Stimulated activated CD8-positive, alpha-beta memory T cell treated with anti-CD3 and anti-CD28 coated beads, Interleukin-7, amount 100 ng/mL, for 1 hour (primary cell): ENCODE measurements around the gene FUBP1.
"Not testable (repeated sequence)": the region's sequence is repeated elsewhere in the genome, so short reads cannot be mapped to it uniquely, and the experiment has no call there.

Experiments
- DNase-seq, 2 donors: peaks; one replicate each; pipeline ENCODE4 v3.0.0-alpha.2; 2020; ENCODE audit warnings: low read depth in 2 of 2

The FUBP1 gene

GRCh38 chr1:77942400-77943140 lies 36.3 kb downstream of the FUBP1 start:
- DNase-seq = no peak

DNA sequence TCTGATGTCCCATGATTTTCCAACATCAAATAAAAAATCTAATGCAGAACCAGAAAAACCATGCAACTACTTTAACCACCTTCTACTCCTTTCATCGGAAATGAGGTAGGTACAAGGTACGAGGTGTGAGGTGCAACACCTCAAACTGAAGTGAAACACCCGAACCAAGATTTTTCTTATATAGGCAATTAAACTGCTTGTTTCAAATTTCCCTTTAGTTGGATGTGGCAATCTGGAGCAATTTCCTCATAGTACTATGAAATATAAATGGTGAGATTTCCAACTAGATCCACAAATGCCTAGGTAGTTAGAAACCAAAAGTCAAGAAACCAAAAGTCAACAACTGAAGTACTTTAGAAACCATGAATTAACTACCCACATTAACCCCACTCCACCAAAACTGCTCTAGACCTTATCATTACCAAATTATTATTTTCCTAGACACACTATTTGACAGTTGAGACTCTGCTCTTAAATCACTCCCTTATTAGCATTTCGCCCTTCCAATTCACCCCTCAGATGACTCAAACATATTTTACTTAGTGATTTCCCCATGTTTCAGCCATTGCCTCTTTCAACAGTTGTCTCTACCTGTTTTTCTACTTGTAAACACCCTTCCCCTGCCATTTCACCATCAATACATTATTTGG lies 37.8 kb downstream of the FUBP1 start:
- no peak for DNase-seq

GRCh38 chr1:77938651-77939050 lies 40.2 kb downstream of the FUBP1 start:
- no peak for DNase-seq

- DNase-seq = no peak
These were observed 49.1 kb downstream of the FUBP1 start for GRCh38 chr1:77929806-77930205.

DNA sequence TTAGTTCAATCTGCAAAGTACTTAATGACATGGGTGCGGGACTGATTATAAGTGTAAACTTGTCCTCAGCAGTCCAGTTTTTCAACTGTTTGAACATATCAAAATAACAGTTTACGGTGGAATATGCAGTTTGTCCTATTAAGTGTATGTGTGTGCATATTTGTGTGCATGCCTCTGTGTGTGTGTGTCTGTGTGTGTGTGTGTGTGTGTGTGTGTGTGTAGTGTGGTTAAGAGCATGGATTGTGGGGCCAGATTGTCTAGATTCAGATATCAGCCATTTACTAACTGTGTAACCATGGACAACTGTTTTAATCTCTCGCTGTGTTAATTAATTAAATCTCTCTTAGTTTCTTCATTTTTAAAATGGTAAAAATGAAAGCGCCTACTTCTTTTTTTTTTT lies 51.5 kb downstream of the FUBP1 start:
- no peak for DNase-seq

- no peak for DNase-seq
These were observed 52.1 kb downstream of the FUBP1 start for GRCh38 chr1:77926561-77927357.

DNA sequence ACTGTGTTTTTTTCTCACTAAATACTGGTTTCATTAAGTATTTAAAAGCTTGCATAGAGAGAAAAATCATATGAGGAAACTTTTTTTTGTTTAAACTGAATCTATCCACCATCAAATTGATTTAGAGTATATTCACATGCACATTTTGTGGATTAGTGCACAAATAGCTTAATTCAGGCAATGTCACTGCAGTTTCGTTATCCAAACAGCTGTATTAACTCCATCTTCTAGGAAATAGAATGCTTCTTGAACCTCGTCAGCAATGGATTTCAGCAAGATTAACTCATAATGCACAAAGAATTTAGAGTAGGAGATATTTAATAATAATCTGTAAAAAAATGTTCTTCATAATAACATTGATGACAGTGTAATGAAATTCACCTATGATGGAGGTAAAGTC lies 52.9 kb downstream of the FUBP1 start:
- DNase-seq = no peak

DNA sequence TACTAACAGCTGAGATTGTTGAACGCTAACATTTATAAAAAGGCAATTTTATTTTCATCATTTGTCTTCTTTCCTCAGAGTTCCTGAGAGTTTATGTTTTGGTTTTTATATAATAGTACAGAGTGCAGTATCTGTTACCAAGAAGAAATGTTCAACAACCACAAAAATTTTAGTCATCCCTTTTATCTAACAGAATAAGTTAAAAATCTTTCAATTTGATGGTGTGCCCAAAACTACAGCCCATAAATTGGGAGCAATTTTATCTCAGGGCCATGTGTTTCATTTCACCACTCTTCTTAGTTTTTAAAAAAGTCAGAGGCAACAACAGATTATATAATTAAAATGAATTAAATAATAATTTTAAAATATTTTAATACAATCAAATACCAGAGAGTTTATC lies 53.4 kb downstream of the FUBP1 start:
- DNase-seq = no peak

- DNase-seq = not testable (repeated sequence)
These were observed 60.0 kb downstream of the FUBP1 start for GRCh38 chr1:77918918-77919317.

DNA sequence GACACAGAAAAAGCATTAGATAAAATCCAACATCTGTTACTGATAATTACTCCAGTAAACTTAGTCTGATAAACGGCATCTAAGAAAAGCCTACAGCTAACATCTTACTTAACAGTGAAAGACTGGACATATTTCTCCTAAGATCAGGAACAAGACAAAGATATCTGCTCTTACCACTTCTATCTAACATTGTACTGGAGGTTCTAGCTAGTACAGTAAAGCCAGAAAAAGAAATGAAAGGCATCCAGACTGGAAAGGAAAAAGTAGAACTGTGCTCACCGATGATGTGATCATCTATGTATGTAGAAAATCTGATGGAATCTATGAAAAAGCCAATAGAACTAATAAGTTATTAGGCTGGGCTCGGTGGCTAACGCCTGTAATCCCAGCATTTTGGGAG lies 68.8 kb downstream of the FUBP1 start:
- no peak for DNase-seq

DNA sequence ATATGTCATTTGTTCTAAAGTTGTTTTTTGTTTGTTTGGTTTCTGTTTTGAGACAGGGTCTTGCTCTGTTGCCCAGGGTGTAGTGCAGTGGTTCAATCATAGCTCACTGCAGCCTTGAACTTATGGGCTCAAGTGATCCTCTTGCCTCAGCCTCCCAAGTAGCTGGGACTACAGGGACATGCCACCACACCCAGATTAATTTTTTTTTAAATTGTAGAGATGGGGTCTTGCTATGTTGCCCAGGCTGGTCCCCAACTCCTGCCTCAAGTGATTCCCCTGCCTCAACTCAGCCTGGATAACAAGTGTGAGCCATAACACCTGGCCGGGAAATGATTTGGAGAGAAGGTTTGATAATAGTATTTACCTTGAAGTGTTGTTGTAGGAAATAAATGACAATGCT lies 72.2 kb downstream of the FUBP1 start:
- no peak for DNase-seq

GRCh38 chr1:77906019-77906545 lies 72.8 kb downstream of the FUBP1 start:
- DNase-seq = no peak

DNA sequence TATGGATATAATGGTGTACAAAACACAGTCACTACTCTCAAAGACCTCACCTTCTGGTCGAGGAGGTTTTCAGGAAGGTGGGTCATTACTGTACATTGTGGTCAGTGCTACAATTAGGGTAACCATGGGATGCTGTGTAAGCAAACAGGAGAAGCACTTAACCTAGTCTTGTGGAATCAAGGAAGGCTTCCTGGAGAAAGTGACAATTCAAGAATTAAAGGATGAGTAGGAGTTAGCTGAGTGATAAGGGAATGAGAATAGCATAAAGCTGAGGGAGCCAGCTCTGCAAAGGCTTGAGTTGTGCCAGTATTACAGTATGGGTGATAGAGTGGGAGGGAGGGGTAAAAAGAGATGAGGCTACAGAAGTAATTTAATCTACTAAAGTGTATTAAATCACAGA lies 73.3 kb downstream of the FUBP1 start:
- DNase-seq = no peak

- DNase-seq = no peak
These were observed 78.1 kb downstream of the FUBP1 start for GRCh38 chr1:77900687-77901293.

DNA sequence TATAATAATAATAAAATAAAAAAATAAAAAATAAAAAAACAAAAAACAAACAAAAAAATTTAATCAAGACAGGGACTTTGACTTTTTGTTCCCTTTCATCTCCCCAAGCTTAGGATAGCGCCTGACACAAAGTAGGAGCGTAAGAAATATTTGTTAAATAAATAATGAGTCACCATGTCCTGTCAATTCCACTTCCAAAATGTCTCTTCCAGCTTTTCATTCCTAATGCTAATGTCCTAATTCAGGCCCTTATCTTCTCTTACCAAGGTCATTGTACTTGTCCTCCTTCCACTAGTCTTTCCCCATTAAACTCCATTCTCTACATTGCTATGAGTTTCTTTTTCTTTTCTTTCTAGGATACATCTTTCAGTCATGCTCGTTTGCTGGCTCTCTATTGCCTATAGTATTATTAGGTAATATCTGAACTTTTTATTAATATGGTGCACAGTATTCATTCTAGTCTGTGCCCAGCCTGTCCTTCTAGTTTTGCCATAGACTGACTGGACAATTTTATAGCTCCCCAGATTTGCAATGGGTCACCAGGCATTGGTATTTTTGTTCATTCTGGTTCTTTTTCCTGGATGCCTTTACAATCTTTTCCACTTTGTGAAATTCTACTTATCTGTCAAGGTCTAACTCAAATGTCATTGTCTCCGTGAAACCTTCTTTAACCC lies 79.1 kb downstream of the FUBP1 start:
- DNase-seq = no peak
